ENCODE results near the gene KATNA1.
A peak's percentile ranks its signal among the peaks of the same experiment; 100 is the strongest.

Gene KATNA1

DNA sequence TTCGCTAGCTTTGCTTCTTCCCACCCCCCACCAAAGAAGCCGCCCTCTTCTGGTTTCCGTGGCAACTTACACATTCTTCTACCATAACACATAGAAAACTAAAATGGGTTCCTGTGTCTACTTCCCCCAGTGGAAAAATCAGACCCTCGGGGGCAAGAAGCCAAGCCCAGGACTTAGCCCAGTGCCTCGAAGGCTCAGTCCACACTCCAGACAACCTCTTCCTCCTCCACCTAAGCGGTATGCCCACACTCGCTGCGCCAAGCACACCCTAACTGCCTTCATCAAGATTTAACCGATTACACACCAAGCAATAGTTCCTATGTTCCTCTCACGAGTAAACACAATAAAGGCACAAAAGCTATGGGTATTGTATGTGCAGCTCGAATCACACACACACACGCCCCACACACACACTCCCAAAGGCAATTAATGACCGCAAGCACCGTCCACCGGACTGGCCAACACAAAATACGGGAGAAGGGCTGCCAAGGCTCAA, 103.2 kb downstream of the KATNA1 start:
- peak; percentile 22 to 46 (median 24) for DNase-seq (ENCODE audit: low read depth in 3 of 3, low spot score in 1 of 3)
